ENCODE results near the gene FBXL20.

FBXL20 gene

DNA sequence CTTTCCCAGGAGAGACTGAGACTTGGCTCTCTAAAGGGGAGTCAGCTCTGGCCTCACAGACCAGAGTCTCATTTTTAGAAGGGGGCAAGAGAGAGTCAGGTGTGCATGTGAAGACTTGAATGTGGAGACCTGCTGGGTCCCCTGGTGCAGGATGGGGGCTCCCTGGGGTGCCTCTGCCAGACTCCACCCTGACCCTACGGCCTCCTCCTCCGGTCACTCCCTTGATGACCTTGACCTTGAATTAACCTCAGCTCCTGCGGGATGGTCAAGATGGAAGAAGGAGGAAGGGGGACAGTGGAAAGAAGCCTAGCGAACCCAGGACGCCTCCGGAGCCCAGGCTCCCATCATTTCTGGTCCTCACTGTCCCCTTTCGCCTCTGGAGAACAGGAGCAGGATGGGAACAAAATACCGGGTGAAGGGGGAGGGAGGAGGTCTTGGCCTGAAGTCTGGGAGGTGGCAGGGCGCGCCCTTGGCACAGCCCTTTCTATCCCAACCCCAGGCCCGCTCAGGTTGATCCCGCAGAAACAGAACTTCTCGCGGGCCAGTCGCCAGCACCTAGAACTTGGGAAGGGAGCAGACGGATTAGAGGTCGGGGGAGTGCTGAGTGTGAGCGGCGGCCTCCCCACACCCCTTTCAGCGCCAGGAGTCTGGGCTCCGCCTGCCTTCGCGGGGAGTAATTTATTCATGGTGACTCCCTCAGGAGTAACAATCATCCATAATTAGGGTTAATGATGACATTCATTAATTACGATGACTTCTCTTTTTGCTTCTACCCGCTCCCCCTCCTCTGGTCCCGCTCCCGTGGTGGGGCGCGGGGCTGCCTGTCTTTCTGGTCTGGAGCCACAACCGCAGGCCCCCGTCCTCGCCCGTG is 177.3 kb downstream of the FBXL20 start:
- FAIRE-seq: no peak

DNA sequence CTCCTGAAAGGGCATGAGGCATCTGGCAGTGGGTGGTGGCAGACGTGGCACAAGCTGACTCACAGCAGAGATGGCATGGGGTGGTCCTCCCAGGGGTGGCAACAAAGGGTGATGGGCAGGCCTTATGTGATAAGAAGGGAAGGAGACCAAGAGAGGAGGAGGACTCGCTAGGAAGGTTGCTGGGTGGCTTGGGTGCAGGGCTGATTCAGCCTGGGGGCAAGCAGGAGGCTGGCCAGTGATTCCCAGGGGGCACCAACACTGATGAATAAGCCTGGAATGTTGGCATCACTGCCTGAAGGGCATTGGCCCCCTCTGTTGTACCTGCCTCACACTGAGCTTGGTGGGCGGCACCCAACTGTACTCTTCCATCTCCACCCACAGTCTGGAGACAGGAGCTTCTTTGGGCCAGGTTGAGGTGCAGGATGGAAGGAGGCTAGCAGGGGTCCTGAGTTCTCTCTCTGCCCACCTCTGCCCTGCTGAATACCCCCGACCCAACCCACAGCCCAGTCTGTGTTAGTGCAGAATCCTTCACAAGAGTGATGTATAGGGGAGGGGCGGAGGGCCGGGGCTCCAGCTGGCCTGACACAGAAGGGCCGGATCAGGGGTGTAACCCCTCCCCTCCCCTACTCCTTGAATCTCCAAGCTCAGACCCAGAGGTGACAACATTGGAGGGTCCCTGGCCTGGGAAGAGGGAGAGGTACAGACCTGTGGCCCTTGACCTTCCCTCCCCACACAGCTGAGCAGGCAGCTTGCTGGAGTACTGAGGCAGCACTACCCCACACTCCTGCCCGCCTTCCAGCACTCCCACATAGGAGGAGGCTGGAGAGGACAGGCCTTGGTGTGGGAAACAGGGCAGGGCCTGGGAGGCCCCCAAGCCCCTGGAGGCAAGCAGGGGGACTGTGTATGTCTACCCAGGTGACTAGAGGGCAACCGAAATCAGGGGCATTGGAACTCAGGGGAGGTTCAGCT is 178.3 kb downstream of the FBXL20 start:
- FAIRE-seq: no peak

DNA sequence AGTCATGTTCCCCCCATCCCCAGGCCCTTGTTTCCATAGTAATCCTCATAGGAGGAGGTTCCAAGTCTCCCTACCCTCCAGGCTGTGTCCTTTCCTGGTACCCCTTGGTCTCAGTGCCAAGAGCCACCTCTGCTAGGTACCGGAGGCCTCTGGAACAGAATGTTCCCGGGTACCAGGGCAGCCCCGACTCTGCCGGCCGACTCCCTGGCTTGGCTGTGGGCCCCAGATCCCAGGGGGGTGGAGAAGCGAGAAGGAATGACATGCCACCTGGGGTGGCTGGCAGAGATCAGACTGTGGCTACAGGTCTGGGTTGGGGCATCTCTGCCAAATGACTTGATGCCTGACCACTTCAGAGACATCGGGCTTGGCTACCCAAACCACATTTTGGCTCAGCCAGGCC is 179.3 kb downstream of the FBXL20 start:
- no peak for FAIRE-seq

DNA sequence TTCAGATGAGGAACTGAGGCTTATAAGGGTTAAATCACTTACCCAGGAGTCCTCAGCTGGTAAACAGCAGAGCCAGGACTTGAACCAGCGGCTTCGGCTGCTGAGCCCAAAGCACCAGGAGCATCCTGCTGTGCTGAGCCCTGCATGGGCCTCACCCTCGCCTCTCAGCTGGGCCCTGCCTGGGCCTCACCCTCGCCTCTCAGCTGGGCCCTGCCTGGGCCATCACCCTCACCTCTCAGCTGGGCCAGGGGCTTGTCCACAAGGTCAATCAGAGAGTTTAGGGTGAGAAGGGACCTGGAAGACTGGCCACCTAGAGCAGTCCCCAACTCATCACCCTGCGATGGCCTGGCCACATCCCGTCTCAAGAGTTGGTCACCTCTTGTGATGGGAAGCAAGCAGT is 179.9 kb downstream of the FBXL20 start:
- FAIRE-seq: no peak

DNA sequence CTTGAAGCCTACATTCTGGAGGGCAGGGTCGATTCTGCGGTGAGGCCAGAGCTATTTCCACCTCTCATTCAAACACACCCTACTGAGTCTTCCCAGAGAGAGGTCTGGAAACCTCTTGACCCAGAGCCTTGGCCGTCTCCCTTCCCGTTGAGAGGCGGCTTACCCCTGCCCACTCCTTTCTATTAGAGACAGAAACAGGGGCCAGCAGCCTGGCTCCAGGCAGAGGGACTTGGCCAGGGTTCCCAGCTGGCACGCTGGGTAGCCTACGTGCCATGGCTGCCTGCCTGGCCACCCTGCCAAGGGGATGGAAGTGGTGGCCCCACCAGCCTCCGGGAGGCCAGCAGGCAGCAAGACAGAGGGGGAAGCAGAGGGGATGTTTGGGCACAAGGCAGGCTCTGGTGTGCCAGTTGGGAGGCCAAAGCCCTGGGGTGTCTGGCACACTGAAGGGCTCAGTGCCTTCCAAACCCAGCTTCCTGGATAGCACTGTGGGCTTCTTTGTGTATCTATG is 181.7 kb downstream of the FBXL20 start:
- no peak for FAIRE-seq

DNA sequence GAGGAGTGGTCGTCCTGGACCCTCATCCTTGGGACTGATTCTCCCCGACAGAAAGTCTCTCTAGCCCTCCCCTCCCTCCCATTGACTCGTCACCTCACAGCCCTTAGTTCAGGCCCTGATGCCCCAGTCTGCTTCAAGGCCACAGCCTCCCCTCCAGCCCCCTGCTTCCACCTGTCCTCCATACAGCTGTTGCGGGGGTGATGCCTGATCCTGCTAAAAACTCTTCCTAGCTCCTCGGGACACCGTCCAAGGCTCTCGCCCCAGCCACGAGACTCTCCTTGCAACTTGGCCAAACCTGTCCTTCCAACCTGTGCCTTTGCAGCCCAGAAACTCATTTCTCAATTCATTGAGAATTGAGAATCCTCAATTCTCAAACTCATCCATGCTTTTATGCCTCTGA is 182.5 kb downstream of the FBXL20 start:
- FAIRE-seq: no peak

DNA sequence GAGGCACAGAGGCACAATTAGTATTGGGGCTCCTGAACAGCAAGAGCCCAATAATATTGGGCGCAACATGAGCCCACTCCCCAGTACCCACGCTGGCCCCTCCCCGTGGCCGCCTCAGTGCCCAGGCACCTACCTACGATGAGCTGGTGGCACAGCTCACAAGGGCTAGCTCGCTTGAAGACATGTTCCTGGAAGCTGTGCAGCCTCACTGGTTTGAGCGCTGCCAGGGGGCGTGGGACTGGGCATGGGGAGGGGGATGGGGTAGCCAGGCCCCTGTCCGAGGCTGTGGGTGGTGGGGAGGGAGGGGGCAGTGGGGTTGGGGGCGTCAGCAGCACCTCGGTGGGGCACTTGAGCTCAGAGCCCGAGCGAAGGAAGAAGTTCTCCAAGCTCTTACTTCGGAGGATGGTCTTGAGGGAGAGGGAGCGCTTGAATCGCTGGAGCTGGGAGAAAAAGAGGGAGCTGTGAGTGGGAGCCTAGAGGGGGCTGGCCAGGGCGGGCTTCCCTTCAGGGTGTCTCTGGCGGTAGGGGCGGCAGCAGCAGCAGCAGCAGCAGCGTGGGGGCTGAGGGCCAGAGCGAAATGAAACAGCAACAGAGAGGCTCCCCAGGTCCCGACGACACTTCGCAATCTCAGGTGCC is 183.6 kb downstream of the FBXL20 start:
- no peak for FAIRE-seq

DNA sequence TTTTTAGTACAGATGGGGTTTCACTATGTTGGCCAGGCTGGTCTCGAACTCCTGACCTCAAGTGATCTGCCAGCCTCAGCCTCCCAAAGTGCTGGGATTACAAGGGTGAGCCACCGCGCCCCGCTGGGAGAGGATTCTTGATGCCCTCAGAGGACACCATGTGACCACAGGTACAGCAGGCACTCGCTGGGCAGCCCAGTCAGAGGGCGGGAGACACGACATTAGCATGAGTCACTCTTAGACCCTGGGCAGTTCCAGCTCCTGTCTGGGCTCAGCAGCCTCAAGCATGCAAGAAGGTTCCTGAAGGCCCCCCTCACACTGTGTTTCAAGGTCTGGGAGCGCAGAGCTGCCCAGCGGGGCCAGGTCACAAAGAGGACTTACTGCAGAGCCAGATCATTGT is 187.6 kb downstream of the FBXL20 start:
- FAIRE-seq: no peak

DNA sequence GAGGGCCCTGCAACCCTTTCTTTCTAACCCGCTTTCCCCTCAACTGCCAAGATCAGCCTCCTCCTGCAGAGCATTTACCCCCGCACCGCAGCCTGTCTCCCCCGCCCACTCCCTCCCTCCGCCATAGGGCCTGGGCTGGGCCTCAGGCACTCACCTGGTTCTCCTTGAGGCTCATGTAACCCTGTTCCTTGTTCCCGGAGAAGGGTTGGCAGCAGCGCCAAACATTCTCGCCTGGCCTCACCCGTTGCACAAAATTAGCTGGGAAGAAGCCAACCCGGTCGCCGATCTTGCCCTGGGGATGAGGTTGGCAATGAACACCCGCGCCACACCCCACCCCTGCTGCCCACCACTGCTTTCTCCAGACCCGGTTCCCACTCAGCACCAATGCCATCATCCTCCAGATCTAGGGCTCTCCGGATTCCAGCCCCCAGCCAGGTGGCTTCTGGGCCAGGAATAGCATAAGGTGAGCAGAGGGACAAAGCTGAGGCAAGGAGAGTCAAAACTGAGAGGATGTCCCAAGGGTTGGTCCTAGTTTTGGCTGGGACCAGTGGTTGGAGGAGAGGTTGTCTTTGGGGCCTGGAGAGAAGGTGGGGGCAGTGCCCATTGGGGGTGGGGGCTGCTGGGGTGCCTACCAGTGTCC is 188.5 kb downstream of the FBXL20 start:
- FAIRE-seq: no peak

DNA sequence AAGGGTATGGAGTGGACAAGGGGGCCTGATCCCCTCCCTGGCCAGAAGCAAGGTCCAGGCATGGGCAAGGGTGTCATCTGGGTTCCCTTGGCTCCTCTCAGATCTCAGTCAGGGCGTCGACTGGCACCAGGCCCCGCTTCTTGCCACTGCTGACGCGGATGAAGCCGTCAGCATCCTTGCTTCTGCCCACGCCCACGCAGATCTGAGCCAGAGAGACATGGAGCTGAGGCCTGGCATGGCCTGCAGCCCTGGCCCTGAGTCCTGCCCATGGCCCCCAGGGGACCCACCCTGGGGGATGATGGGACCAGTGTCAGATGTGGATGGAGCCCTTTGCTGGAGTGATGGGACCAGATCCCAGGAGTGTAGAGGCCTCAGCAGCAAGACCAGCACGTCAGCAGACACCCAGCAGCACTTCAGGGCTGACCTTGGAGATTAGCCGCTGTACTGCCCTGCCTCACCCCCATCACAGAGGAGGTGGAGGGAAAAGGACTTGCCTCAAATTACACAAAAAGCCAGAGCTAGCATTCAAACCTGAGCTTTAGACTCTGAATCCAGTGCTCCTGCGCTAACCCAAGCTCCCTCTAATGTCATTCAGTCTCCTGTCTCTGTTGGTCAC is 189.1 kb downstream of the FBXL20 start:
- FAIRE-seq: no peak

DNA sequence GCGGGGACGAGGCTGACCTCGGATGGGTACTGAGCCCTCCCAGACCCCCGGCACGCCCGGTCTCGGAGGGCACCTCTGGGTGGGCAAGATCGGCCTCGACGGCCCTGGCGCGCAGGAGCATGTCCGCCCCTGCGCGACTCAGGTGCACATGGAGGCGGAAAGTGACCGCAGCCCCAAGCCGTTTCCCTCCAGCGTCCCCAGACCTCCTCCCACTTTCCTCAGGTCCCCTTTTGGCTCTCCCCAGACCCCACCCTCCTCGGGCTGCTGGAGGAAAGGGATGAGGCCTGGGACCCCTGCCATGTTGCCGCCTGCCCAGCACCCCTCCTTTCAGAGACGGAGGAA is 191.4 kb downstream of the FBXL20 start:
- FAIRE-seq: no peak

DNA sequence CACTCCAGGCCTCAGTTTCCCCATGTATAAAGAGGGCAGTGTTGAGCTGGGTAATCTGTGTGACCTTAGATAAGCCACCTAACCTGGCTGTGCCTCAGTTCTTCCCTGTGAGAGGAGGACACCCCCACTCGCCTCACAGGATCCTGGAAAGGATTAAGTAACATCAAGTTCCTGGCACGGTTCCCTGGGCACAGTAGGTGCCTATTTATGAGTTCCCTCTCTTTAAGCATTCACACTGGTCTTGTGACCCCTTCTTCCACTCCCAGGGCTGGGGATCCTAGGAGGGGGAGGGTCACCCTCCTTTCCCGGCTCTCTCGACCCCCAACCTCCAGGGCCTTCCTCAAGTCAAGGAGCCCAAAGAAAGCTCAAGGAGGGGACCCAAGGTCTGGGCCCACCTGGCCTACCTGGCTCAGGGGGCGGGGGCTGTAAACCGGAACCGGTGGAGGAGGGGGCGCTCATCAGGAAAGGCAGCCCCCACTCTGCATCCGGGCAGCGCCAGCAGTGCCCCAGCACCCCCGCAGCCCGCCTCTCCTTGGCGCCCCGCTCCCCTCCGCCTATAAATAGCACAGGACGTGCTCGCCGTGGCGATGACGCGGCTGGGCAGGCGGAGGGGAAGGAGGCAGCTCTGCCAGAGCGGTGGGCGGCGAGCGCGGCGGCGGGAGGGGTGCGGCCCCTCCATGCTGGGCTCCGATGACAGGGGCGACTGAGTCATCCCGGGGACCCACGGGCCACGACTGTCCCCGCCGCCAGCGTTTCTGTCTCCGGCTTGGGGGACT is 191.9 kb downstream of the FBXL20 start:
- no peak for FAIRE-seq

DNA sequence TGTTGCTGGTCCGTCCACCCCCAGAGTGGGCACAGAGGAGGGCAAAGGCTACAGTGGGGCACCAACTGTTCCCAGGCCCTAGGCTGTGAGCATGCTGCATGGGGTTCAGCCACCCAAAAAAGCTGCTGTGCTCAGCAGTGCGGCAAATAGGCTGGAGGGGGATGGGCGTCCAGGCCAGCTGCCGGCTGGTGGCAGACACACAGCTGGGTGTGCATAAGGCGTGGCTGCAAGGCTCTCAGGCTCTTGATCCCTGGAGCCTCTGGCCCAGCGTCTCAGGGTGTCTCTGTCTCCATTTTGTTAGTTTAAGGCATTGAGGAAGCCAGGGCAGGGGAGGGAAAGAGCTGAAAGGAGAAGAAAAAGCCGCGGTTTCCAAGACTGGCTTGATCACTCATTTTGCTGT is 192.5 kb downstream of the FBXL20 start:
- FAIRE-seq: no peak

DNA sequence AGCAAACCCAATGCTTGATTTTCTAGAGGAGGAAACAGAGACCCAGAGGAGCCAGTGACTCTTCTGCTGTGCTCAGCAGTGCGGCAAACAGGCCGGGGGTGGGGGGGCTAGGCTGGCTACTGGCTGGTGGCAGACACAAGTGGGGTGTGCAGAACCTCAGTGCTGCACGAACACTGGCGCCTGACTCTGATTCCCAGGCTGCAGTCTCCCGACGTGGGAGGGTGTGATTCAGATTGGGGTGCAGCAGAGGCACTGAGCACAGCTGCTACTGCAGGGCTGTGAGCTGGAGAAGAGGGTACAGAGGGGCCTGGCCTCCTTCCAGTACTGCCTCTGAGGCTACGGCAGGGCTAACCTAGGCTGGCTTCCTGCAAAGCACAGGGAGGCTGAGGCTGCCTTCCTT is 193.3 kb downstream of the FBXL20 start:
- FAIRE-seq: no peak

DNA sequence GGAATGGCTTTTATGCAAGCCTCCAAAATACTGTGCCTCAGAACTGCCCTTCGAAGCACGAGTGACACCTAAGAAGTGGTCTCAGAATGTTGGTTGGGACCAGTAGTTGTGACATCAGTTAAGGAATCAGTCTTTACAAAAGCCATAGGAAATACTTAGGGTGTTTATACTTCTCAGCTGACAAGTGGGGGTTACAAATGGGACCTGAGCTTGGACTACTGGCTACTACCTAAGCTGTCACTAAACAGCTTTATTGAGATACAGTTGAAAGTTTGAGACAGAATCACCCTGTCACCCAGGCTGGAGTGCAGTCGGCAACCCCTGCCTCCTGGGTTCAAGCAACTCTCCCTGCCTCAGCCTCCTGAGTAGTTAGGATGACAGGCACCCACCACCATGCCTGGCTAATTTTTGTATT is 196.3 kb downstream of the FBXL20 start:
- no peak for FAIRE-seq

DNA sequence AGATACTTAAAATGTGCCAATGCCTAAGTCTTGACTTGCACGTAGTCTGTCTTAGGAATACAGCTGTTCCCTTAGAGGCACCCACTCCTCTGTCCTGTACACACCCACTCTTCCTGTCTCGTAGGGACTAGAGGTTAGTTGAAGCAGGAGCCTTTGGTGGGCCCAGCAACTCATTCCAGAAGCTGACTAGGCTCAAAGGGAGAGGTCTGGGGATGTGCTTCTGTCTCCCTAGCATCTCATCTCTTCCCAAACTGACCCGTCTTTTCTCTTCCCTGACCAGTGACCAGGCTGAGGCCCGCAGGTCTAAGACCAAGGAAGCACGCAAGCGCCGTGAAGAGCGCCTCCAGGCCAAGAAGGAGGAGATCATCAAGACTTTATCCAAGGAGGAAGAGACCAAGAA is 197.2 kb downstream of the FBXL20 start:
- no peak for FAIRE-seq
